H9 (cell line): ENCODE results near the gene FGFR4. TPM values are rescaled to one million over a fixed set of nuclear protein-coding genes. Genes with fewer than 3 reads are reported as not detected.

Experiments used
- DNase-seq: peaks from one replicate; pipeline ENCODE4 v3.0.0-alpha.2; 2017
- H2AFZ ChIP-seq: one replicate; pipeline ENCODE4 v1.6.1; 2013; ENCODE audit warnings: mild to moderate bottlenecking, low read length, control low read depth, moderate library complexity
- H2AK5ac ChIP-seq: 2 replicates; pipeline ENCODE4 v1.6.1; 2013; ENCODE audit warnings: low read length, control low read depth, mixed read lengths; ENCODE audit not compliant: insufficient read length
- H2BK120ac ChIP-seq: one replicate; pipeline ENCODE4 v1.6.1; 2013; ENCODE audit warnings: low read depth, mild to moderate bottlenecking, low read length, control low read depth, inconsistent platforms; ENCODE audit not compliant: poor library complexity, severe bottlenecking
- H2BK12ac ChIP-seq: 2 replicates; pipeline ENCODE4 v1.6.1; 2013; ENCODE audit warnings: low read length, control low read depth, mixed read lengths, low read depth; ENCODE audit not compliant: insufficient read length
- H2BK15ac ChIP-seq: 2 replicates; pipeline ENCODE4 v1.6.1; 2013; ENCODE audit warnings: low read depth, low read length, control low read depth
- H2BK20ac ChIP-seq: one replicate; pipeline ENCODE4 v1.6.1; 2013; ENCODE audit warnings: low read depth, mild to moderate bottlenecking, low read length, control low read depth, inconsistent platforms; ENCODE audit not compliant: poor library complexity, severe bottlenecking
- H2BK5ac ChIP-seq: 2 replicates; pipeline ENCODE4 v1.6.1; 2013; ENCODE audit warnings: low read length, control low read depth, mixed read lengths; ENCODE audit not compliant: insufficient read length
- H3K14ac ChIP-seq: 2 replicates; pipeline ENCODE4 v1.6.1; 2013; ENCODE audit warnings: low read length, control low read depth; ENCODE audit not compliant: insufficient read depth
- H3K18ac ChIP-seq: 2 replicates; pipeline ENCODE4 v1.6.1; 2013; ENCODE audit warnings: low read depth, mild to moderate bottlenecking, mixed read lengths, low read length, control low read depth; ENCODE audit not compliant: insufficient read length
- H3K23ac ChIP-seq: 2 replicates; pipeline ENCODE4 v1.6.1; 2013; ENCODE audit warnings: low read length, control low read depth, mixed read lengths, low read depth; ENCODE audit not compliant: insufficient read length
- H3K23me2 ChIP-seq: 2 replicates; pipeline ENCODE4 v1.6.1; 2013; ENCODE audit warnings: low read depth, mild to moderate bottlenecking, mixed read lengths, low read length, control low read depth; ENCODE audit not compliant: insufficient read length, poor library complexity, severe bottlenecking
- H3K27ac ChIP-seq: 2 replicates; pipeline ENCODE4 v1.5.1; 2013; ENCODE audit warnings: low read length, control low read depth, mixed read lengths, low read depth; ENCODE audit not compliant: insufficient read length
- H3K27me3 ChIP-seq: 2 replicates; pipeline ENCODE4 v1.6.1; 2013; ENCODE audit warnings: low read length, control low read depth, inconsistent platforms; ENCODE audit not compliant: insufficient read depth
- H3K4ac ChIP-seq: 2 replicates; pipeline ENCODE4 v1.6.1; 2013; ENCODE audit warnings: low read depth, mild to moderate bottlenecking, control low read depth, inconsistent platforms, low read length, moderate library complexity
- H3K4me1 ChIP-seq: 2 replicates; pipeline ENCODE4 v1.6.1; 2013; ENCODE audit warnings: low read length, control low read depth, inconsistent platforms; ENCODE audit not compliant: insufficient read depth
- H3K4me2 ChIP-seq: 2 replicates; pipeline ENCODE4 v1.6.1; 2013; ENCODE audit warnings: low read length, control low read depth, mixed read lengths; ENCODE audit not compliant: insufficient read length, insufficient read depth
- H3K56ac ChIP-seq: 2 replicates; pipeline ENCODE4 v1.6.1; 2013; ENCODE audit warnings: low read depth, mild to moderate bottlenecking, mixed read lengths, low read length, control low read depth; ENCODE audit not compliant: insufficient read length
- H3K79me1 ChIP-seq: 2 replicates; pipeline ENCODE4 v1.6.1; 2013; ENCODE audit warnings: low read depth, mild to moderate bottlenecking, moderate library complexity, low read length, control low read depth, inconsistent platforms; ENCODE audit not compliant: insufficient read depth, poor library complexity, severe bottlenecking
- H3K79me2 ChIP-seq: 2 replicates; pipeline ENCODE4 v1.6.1; 2013; ENCODE audit warnings: low read length, control low read depth, inconsistent platforms; ENCODE audit not compliant: insufficient read depth
- H3K9ac ChIP-seq: 2 replicates; pipeline ENCODE4 v1.6.1; 2013; ENCODE audit warnings: low read length, control low read depth, mixed read lengths; ENCODE audit not compliant: insufficient read length; ENCODE audit errors: extremely low read depth
- H3K9me3 ChIP-seq: one replicate; pipeline ENCODE4 v1.6.1; 2013; ENCODE audit warnings: low read depth, low read length, inconsistent platforms; ENCODE audit not compliant: control insufficient read depth
- H3T11ph ChIP-seq: one replicate; pipeline ENCODE4 v1.6.1; 2013; ENCODE audit warnings: mild to moderate bottlenecking, low read length, control low read depth, inconsistent platforms
- H4K20me1 ChIP-seq: one replicate; pipeline ENCODE4 v1.6.1; 2013; ENCODE audit not compliant: control insufficient read depth, insufficient read length, insufficient read depth
- H4K5ac ChIP-seq: 2 replicates; pipeline ENCODE4 v1.6.1; 2013; ENCODE audit warnings: low read depth, mild to moderate bottlenecking, mixed read lengths, low read length, control low read depth; ENCODE audit not compliant: insufficient read length
- H4K8ac ChIP-seq: replicated peaks from 2 replicates; pipeline ENCODE4 v1.6.1; 2013; ENCODE audit warnings: low read length, control low read depth, mixed read lengths, low read depth; ENCODE audit not compliant: insufficient read length
- H4K91ac ChIP-seq: 2 replicates; pipeline ENCODE4 v1.6.1; 2013; ENCODE audit warnings: low read depth, mild to moderate bottlenecking, moderate library complexity, mixed read lengths, low read length, control low read depth; ENCODE audit not compliant: insufficient read length
- H3K27ac Mint-ChIP-seq, 3 experiments: 2 replicates in 2 of 3; 3 replicates in 1 of 3; pipeline ENCODE4 v1.8.0; 2020 to 2021; ENCODE audit warnings: mixed read lengths in 3 of 3, mild to moderate bottlenecking in 1 of 3, moderate library complexity in 1 of 3
- H3K27me3 Mint-ChIP-seq: 2 replicates; pipeline ENCODE4 v1.8.0; 2021; ENCODE audit warnings: low read depth, mild to moderate bottlenecking, moderate library complexity, mixed read lengths
- H3K36me3 Mint-ChIP-seq, 3 experiments: 2 replicates in 2 of 3; 3 replicates in 1 of 3; pipeline ENCODE4 v1.8.0; 2020 to 2021; ENCODE audit warnings: low read depth in 3 of 3, mixed read lengths in 3 of 3; ENCODE audit not compliant: insufficient read depth in 1 of 3
- H3K4me1 Mint-ChIP-seq, 2 experiments: 2 replicates each; pipeline ENCODE4 v1.8.0; 2020; ENCODE audit warnings: mixed read lengths in 2 of 2
- H3K4me3 Mint-ChIP-seq, 2 experiments: 2 replicates in 1 of 2; 3 replicates in 1 of 2; pipeline ENCODE4 v1.8.0; 2020 to 2021; ENCODE audit warnings: mild to moderate bottlenecking in 2 of 2, mixed read lengths in 2 of 2, moderate library complexity in 1 of 2
- H3K9me3 Mint-ChIP-seq, 2 experiments: 2 replicates in 1 of 2; 3 replicates in 1 of 2; pipeline ENCODE4 v1.8.0; 2020; ENCODE audit warnings: mild to moderate bottlenecking in 2 of 2, mixed read lengths in 2 of 2, moderate library complexity in 1 of 2
- CTCF ChIP-seq: fragments of 200-600 bp; sonication (generic); conservative IDR thresholded peaks from 3 replicates; pipeline ENCODE4 v1.8.0; 2021; ENCODE audit warnings: antibody characterized with exemption, mild to moderate bottlenecking
- WGBS: extraction: QIAGEN DNeasy Blood & Tissue Kit; methylation state at CpG from one replicate; pipeline ENCODE4 v1.1.7; 2013; ENCODE audit warnings: missing lambda C conversion rate, low lambda C conversion rate, mixed read lengths; ENCODE audit not compliant: insufficient read length; ENCODE audit errors: extremely low coverage; 5-methylcytosine and 5-hydroxymethylcytosine counted together
- total RNA-seq: library from RNA; stranded (reverse); gene quantifications from 2 replicates; pipeline ENCODE4 v1.2.1, GENCODE V29; 2021

Gene FGFR4
- total RNA-seq, 1 experiment from 2014 or later = 52.8 TPM

GRCh38 chr5:177036921-177037320, 49.8 kb upstream of the FGFR4 start:
- H2BK12ac ChIP-seq = no peak overlapping the region
- H3K79me2 ChIP-seq = no peaks in the 10 kb centered on the region
- H3K4me2 ChIP-seq = no peak overlapping the region
- no peaks in the 10 kb centered on the region; the same call in 1 of the 2 replicates for H3K27me3 ChIP-seq
- H3T11ph ChIP-seq = no peak overlapping the region
- H2BK120ac ChIP-seq = no peak overlapping the region
- H4K20me1 ChIP-seq = no peaks in the 10 kb centered on the region
- no peak overlapping the region for H4K8ac ChIP-seq
- H2AFZ ChIP-seq = no peak overlapping the region
- H3K9me3 Mint-ChIP-seq = no peaks in the 10 kb centered on the region
- H3K4ac ChIP-seq = no peak overlapping the region
- peaks cover 10 to 14% of the 10 kb centered on the region in 2 experiments for H3K4me1 Mint-ChIP-seq
- no peaks in the 10 kb centered on the region for H3K9me3 ChIP-seq
- no peak overlapping the region for H4K5ac ChIP-seq
- no peak overlapping the region for H3K27ac ChIP-seq
- H3K4me3 Mint-ChIP-seq = no peak overlapping the region
- H3K27me3 Mint-ChIP-seq = no peaks in the 10 kb centered on the region
- no peak overlapping the region for H2BK5ac ChIP-seq
- TF ChIP-seq CTCF = no peak
- peaks cover 3% of the 10 kb centered on the region for H3K79me1 ChIP-seq
- H4K91ac ChIP-seq = no peak overlapping the region
- peaks cover 8% of the 10 kb centered on the region; the same call in 1 of the 2 replicates for H3K4me1 ChIP-seq
- H3K14ac ChIP-seq = no peak overlapping the region
- H3K23ac ChIP-seq = no peak overlapping the region
- peaks cover 4 to 26% (median 26%) of the 10 kb centered on the region in 3 experiments; a peak in 5 of 7 replicates for H3K36me3 Mint-ChIP-seq
- no peak overlapping the region for H3K27ac Mint-ChIP-seq
- H3K18ac ChIP-seq = no peak overlapping the region
- H3K23me2 ChIP-seq = no peaks in the 10 kb centered on the region
- WGBS = no CpG with 5 or more reads among the region's 5 CpGs
- H3K56ac ChIP-seq = no peak overlapping the region
- H2BK20ac ChIP-seq = no peak overlapping the region
- H3K9ac ChIP-seq = no peak overlapping the region
- no peak for DNase-seq
- no peak overlapping the region for H2AK5ac ChIP-seq
- H2BK15ac ChIP-seq = no peak overlapping the region
